Activated CD4-positive, alpha-beta T cell treated with anti-CD3 and anti-CD28 coated beads for 36 hours (primary cell): ENCODE measurements around the gene TIMM44. TPM values are rescaled to one million over a fixed set of nuclear protein-coding genes. Genes with fewer than 3 reads are reported as not detected.

Source experiments
- ATAC-seq: fragments of 200-7000 bp; cut with Tn5 transposase; one replicate; pipeline ENCODE4 v1.10.0; 2021; ENCODE audit warnings: mild to moderate bottlenecking, moderate library complexity
- CTCF ChIA-PET: fragments of 350-600 bp; sonication (Branson Sonifier 250); formaldehyde crosslinking; loops from one replicate; lab custom pipeline; 2021; ENCODE audit warnings: antibody characterized with exemption; lab: Charles Lee
- POLR2A ChIA-PET: fragments of 350-600 bp; sonication (Branson Sonifier 250); formaldehyde crosslinking; loops from one replicate; lab custom pipeline; 2021; ENCODE audit warnings: antibody characterized with exemption, inconsistent platforms; lab: Charles Lee
- DNase-seq: peaks from one replicate; pipeline ENCODE4 v3.0.0-alpha.2; 2020
- H3K27ac Mint-ChIP-seq: one replicate; pipeline ENCODE4 v1.8.0; 2021; ENCODE audit warnings: mixed read lengths
- H3K27me3 Mint-ChIP-seq: one replicate; pipeline ENCODE4 v1.8.0; 2021; ENCODE audit warnings: mixed read lengths
- H3K36me3 Mint-ChIP-seq: one replicate; pipeline ENCODE4 v1.8.0; 2021; ENCODE audit warnings: low read depth, mixed read lengths
- H3K4me1 Mint-ChIP-seq: one replicate; pipeline ENCODE4 v1.8.0; 2021; ENCODE audit warnings: mixed read lengths
- H3K4me3 Mint-ChIP-seq: one replicate; pipeline ENCODE4 v1.8.0; 2021; ENCODE audit warnings: mild to moderate bottlenecking, moderate library complexity, mixed read lengths
- H3K9me3 Mint-ChIP-seq: one replicate; pipeline ENCODE4 v1.8.0; 2021; ENCODE audit warnings: low read depth, mixed read lengths
- intact Hi-C, 2 experiments: fragments of 100-400 bp; cut with DNase I in 1 of 2; cut with micrococcal nuclease in 1 of 2; formaldehyde crosslinking; loops; one replicate each; pipeline versions ENCODE4 v1.14.2 to v1.15.1; 2022 to 2024; cut with DNase I, micrococcal nuclease
- total RNA-seq, 2 experiments: library from RNA; stranded (reverse); gene quantifications; one replicate each; pipeline ENCODE4 v1.2.3, GENCODE V29; 2021

TIMM44 gene
- total RNA-seq, 2 experiments from 2014 or later = 80.4 to 84.0 TPM

DNA sequence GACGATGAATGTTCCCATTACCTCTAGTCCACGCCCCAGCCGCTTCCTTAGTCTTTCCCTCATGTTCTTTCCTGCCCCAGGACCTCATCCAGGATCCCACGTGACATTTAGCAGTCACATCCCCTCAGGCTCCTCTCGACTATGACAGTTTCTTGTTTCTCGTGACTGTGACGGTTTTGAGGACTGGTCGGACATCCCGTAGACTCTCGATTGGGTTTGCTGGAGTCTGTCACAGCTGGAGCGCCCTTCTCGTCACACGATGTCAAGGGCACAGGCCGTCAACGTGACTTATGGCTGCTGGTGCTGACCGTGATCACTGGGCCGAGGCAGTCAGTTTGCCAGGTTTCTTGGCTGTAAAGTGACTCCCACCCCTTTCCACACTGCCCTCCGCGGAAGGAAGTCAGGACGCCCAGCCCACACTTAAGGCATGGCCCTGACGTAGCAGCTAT is 39.2 kb upstream of the TIMM44 start:
- intact Hi-C loops = no loop called here
- POLR2A ChIA-PET = no interaction called here
- no peak overlapping the region for H3K4me3 Mint-ChIP-seq
- no peak for ATAC-seq
- DNase-seq = no peak
- H3K36me3 Mint-ChIP-seq = peaks cover 34% of the 10 kb centered on the region
- no peaks in the 10 kb centered on the region for H3K27me3 Mint-ChIP-seq
- no peak overlapping the region for H3K27ac Mint-ChIP-seq
- CTCF ChIA-PET = interaction anchor here (0.6 kb wide), 2 partner anchors 281 to 868 kb away, joined by 3 to 4 read pairs; no protein-coding TSS in a partner anchor
- no peaks in the 10 kb centered on the region for H3K4me1 Mint-ChIP-seq
- no peaks in the 10 kb centered on the region for H3K9me3 Mint-ChIP-seq

DNA sequence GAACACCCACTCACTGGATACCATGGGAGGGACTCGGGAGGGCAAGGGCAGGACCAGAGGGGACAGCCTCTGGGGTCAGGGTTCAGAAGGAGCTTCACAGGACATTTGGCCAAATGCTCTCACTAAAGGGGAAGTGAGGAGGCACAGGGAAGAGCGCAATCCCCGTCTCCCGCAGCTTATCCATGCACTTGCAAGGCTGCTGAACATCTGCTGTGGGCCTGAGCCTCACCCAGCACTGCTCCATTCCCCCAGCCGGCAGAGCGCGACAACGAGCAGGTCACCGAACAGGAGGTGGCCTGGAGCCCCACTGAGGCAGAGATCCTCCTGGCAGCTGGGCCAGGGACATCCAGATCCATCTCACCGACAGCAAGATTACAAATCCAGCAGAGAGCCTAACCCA is 38.6 kb upstream of the TIMM44 start:
- Mint-ChIP-seq H3K27ac (no peak overlapping the region), H3K27me3 (no peaks in the 10 kb centered on the region), H3K36me3 (peaks cover 29% of the 10 kb centered on the region), H3K9me3 (no peaks in the 10 kb centered on the region), H3K4me3 (no peak overlapping the region), H3K4me1 (no peaks in the 10 kb centered on the region)
- no peak for DNase-seq
- ChIA-PET POLR2A (no interaction called here), CTCF (interaction anchor here (0.6 kb wide), 1 partner anchor 281 kb away, joined by 3 read pairs; no protein-coding TSS in a partner anchor)
- intact Hi-C loops = no loop called here
- no peak for ATAC-seq

- no peak for DNase-seq
These were observed 38.2 kb upstream of the TIMM44 start for GRCh38 chr19:7981661-7982060.

GRCh38 chr19:7981199-7981598 is 37.7 kb upstream of the TIMM44 start:
- CTCF ChIA-PET = no interaction called here
- H3K27ac Mint-ChIP-seq = no peak overlapping the region

More at GRCh38 chr19:7981661-7982060, 38.2 kb upstream of the TIMM44 start:
- Mint-ChIP-seq H3K4me1 (no peaks in the 10 kb centered on the region), H3K4me3 (no peak overlapping the region), H3K9me3 (no peaks in the 10 kb centered on the region), H3K36me3 (peaks cover 28% of the 10 kb centered on the region), H3K27ac (no peak overlapping the region), H3K27me3 (no peaks in the 10 kb centered on the region)
- ChIA-PET CTCF (no interaction called here), POLR2A (no interaction called here)
- no peak for ATAC-seq
- intact Hi-C loops = no loop called here

DNA sequence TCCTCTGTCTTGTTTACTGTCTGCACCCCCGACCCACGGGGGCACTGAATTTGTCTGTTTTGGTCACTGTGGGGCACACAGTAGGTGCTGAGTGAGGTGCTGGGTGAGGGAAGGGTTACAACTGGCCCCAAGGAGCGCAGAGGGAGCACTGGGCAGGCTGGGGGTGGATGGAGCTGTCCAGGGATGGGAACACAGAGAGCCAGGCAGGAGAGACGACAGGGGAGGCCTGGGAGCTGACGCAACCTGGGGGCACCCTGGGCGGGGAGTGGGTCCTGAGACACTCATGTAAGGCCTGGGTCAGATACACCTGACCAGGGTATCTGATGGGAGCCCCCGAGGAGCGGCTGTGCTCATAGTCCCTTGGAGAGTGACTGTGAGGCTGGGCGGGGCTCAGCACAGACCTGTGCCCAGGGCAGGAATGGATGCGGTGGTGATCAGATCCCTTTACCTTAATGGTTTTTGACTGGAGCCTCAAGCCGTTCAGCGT is 37.2 kb upstream of the TIMM44 start:
- intact Hi-C loops = no loop called here
- CTCF ChIA-PET = no interaction called here

More at GRCh38 chr19:7981199-7981598, 37.7 kb upstream of the TIMM44 start:
- intact Hi-C loops = no loop called here
- ATAC-seq = no peak
- no peaks in the 10 kb centered on the region for H3K27me3 Mint-ChIP-seq
- no peak overlapping the region for H3K4me3 Mint-ChIP-seq
- peaks cover 24% of the 10 kb centered on the region for H3K36me3 Mint-ChIP-seq
- no peaks in the 10 kb centered on the region for H3K9me3 Mint-ChIP-seq
- POLR2A ChIA-PET = no interaction called here
- no peaks in the 10 kb centered on the region for H3K4me1 Mint-ChIP-seq
- no peak for DNase-seq

DNA sequence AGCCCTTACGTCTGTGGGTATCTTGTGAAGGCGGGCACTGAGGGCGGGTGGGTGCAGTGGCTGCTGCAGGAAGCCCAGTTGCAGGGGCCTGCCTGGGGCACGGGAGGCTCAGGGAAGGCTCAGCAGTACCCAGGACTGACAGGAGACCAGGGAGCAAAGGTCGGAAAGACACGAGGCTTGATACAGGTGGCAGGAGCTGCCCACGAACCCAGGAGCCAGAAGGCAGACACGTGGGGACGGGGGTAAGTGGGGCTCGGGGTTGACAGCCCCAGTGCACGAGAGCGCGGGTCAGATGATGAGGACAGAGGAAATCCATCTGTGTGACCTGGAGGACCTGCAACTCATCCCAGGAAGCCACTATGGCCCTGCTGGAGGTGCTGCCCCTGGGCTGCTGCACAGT is 36.7 kb upstream of the TIMM44 start:
- no peaks in the 10 kb centered on the region for H3K9me3 Mint-ChIP-seq
- intact Hi-C loops = no loop called here
- H3K36me3 Mint-ChIP-seq = peaks cover 24% of the 10 kb centered on the region
- no peak overlapping the region for H3K27ac Mint-ChIP-seq
- ChIA-PET POLR2A (no interaction called here), CTCF (no interaction called here)
- no peaks in the 10 kb centered on the region for H3K27me3 Mint-ChIP-seq
- no peak overlapping the region for H3K4me3 Mint-ChIP-seq
- no peak for ATAC-seq
- H3K4me1 Mint-ChIP-seq = no peaks in the 10 kb centered on the region
- DNase-seq = no peak

More for the DNA sequence above, 37.2 kb upstream of the TIMM44 start:
- Mint-ChIP-seq H3K27me3 (no peaks in the 10 kb centered on the region), H3K36me3 (peaks cover 24% of the 10 kb centered on the region), H3K4me1 (no peaks in the 10 kb centered on the region), H3K9me3 (no peaks in the 10 kb centered on the region), H3K4me3 (no peak overlapping the region), H3K27ac (no peak overlapping the region)
- ATAC-seq = no peak
- POLR2A ChIA-PET = no interaction called here
- DNase-seq = no peak

DNA sequence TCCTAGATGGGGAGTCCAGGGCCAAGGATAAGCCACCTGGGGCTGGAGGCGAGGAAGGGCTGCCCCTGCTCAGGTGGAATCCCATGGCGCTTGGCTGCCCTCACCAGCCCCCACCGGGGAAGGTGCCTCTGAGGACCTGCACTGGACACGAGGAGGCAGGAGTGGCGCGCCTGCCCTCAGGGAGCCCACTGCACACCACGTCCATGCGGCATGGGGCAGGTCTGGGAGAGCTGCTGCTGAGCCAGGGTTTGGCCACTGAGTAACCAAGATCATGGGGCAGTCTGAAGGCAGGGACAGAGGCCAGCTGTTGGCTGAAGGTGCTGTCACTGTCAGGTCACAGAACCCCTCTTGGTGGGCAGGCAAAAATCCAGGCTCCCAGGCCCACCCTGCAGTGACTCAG is 36.1 kb upstream of the TIMM44 start:
- peaks cover 24% of the 10 kb centered on the region for H3K36me3 Mint-ChIP-seq

DNA sequence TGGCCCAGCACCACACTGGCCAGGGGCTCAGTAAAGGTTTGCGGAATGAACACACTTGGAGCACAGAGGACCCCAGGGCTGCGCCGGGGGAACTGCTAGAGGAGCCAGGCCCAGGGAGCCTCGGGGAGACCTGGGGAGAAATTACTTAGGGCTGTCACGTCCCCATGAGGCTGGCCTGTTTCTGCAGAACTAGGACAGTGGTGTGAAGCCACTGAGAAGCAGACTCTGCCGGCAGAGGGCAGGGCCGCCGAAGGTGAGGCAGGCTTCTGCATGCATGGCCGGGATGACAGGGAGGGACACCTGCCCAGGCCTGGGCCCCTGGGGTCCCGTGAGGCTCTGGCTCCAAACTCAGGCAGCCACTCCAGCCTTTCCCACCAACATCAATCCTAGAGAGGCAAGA is 35.5 kb upstream of the TIMM44 start:
- no peak overlapping the region for H3K4me3 Mint-ChIP-seq
- ATAC-seq (no peak), DNase-seq (no peak)
- no peaks in the 10 kb centered on the region for H3K27me3 Mint-ChIP-seq
- intact Hi-C loops = no loop called here
- H3K27ac Mint-ChIP-seq = no peak overlapping the region
- ChIA-PET POLR2A (no interaction called here), CTCF (no interaction called here)
- no peaks in the 10 kb centered on the region for H3K9me3 Mint-ChIP-seq
- H3K4me1 Mint-ChIP-seq = no peaks in the 10 kb centered on the region
- H3K36me3 Mint-ChIP-seq = peaks cover 24% of the 10 kb centered on the region

More for the DNA sequence above, 36.1 kb upstream of the TIMM44 start:
- ChIA-PET CTCF (no interaction called here), POLR2A (no interaction called here)
- intact Hi-C loops = no loop called here
- DNase-seq = no peak
- H3K27me3 Mint-ChIP-seq = no peaks in the 10 kb centered on the region
- H3K4me1 Mint-ChIP-seq = no peaks in the 10 kb centered on the region
- no peak for ATAC-seq
- H3K4me3 Mint-ChIP-seq = no peak overlapping the region
- H3K27ac Mint-ChIP-seq = no peak overlapping the region
- H3K9me3 Mint-ChIP-seq = no peaks in the 10 kb centered on the region

DNA sequence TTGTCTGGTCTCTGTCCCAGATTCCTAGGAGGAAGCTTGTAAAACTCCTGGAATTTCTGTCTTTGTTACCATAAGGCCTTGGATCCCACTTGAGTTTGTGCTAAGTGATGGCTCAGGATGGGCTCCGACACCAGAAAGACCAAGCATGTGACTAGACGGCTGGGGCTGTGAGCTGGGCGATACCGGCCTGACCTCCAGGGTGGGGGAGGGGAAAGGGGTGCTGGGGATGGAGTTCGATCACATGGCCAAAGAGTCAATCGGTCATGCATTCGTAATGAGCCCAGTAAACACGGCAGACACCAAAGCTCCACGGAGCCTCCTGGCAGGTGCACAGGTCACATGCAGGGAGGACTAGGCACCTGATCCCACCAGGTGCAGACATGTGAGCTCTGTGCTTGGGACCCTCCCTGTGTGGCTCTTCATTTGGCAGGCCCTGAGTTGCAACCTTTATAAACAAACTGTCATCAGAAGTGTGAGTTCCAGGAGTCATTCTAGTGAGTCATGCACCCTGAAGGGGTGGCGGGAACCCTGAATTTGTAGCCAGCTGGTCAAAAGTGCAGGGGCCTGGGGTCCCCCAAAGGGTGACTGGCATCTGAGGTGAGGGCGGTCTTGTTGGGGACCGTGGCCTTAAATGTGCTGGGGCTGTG is 34.8 kb upstream of the TIMM44 start:
- DNase-seq = no peak
- intact Hi-C loops = no loop called here
- CTCF ChIA-PET = no interaction called here
- POLR2A ChIA-PET = no interaction called here
- no peaks in the 10 kb centered on the region for H3K4me1 Mint-ChIP-seq
- H3K9me3 Mint-ChIP-seq = no peaks in the 10 kb centered on the region
- no peaks in the 10 kb centered on the region for H3K27me3 Mint-ChIP-seq
- no peak overlapping the region for H3K4me3 Mint-ChIP-seq
- H3K27ac Mint-ChIP-seq = no peak overlapping the region
- H3K36me3 Mint-ChIP-seq = peaks cover 30% of the 10 kb centered on the region
- no peak for ATAC-seq

- intact Hi-C loops = no loop called here
- POLR2A ChIA-PET = no interaction called here
- no peak for DNase-seq
- no peaks in the 10 kb centered on the region for H3K9me3 Mint-ChIP-seq
- no peaks in the 10 kb centered on the region for H3K4me1 Mint-ChIP-seq
- no peaks in the 10 kb centered on the region for H3K27me3 Mint-ChIP-seq
- CTCF ChIA-PET = no interaction called here
- H3K4me3 Mint-ChIP-seq = no peak overlapping the region
- peaks cover 26% of the 10 kb centered on the region for H3K36me3 Mint-ChIP-seq
- no peak overlapping the region for H3K27ac Mint-ChIP-seq
- ATAC-seq = no peak
These were observed 34.2 kb upstream of the TIMM44 start for GRCh38 chr19:7977723-7978040.

DNA sequence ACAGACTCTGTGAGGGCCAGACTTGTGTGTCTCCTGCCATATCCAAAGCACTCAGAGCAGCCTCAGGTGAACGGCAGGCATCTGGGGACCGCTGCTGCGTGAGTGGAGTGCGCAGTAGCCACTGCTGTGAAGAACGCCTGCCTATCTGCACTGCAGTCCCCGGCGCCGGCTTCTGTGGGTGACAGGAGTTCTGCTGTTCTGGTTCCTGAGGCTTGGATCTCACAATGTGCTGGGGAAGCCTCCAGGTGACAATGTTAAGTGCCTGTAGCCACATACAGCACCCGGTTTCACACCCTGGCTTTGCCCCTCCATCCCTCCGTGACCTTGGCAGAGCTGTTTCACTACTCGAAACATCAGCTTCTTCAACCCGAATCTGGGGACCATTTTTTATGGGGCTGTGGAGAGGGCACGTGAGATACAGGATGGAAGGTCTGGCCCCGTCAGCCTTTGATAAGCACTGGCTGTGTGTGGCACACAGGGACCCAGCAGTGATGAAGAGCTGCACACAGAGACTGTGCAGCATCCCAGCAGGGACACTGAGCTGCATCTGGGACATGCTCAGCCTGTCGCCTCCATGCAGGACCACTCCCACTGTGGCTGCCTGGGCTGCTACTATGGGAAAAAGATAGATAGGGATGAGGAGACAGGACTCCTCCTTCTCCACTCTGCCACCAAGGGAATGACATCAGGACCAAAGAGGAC is 33.7 kb upstream of the TIMM44 start:
- Mint-ChIP-seq H3K9me3 (no peaks in the 10 kb centered on the region), H3K4me1 (no peaks in the 10 kb centered on the region), H3K27me3 (no peaks in the 10 kb centered on the region), H3K36me3 (peaks cover 21% of the 10 kb centered on the region), H3K4me3 (no peak overlapping the region), H3K27ac (no peak overlapping the region)
- ChIA-PET POLR2A (no interaction called here), CTCF (no interaction called here)
- no peak for DNase-seq
- no peak for ATAC-seq
- intact Hi-C loops = no loop called here

DNA sequence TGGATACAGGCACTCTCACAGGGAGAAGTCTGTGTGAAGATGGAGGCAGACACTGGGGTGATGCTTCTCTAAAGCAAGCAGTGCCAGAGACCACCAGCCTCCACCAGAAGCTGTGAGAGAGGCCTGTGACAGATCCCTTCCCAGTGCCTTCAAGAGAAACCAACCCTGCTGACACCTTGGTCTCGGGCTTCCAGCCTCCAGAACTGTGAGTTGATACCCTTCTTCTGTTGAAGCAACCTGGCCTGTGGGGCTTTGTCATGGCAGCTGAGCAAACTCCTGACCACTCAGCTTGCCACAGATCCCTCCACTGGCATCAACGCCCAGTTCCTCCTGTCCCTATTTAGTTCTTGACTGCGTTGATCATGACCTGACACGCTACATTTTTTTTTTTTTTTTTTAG is 33.0 kb upstream of the TIMM44 start:
- H3K4me1 Mint-ChIP-seq = no peaks in the 10 kb centered on the region
- intact Hi-C loops = no loop called here
- peaks cover 19% of the 10 kb centered on the region for H3K36me3 Mint-ChIP-seq
- ChIA-PET POLR2A (no interaction called here), CTCF (interaction anchor here (1.7 kb wide), 1 partner anchor 32 kb away, joined by 5 read pairs; the partner anchor contains the start of gene TIMM44)
- no peak for ATAC-seq
- H3K27me3 Mint-ChIP-seq = no peaks in the 10 kb centered on the region
- H3K9me3 Mint-ChIP-seq = no peaks in the 10 kb centered on the region
- no peak overlapping the region for H3K4me3 Mint-ChIP-seq
- no peak overlapping the region for H3K27ac Mint-ChIP-seq
- no peak for DNase-seq
